ENCODE measurements around the gene RASL11A. TPM values are rescaled to one million over a fixed set of nuclear protein-coding genes. Genes with fewer than 3 reads are reported as not detected.

RASL11A gene
- polyA plus RNA-seq, 1 of the 3 experiments (the other 2 are of a cell fraction): 2.7 TPM

DNA sequence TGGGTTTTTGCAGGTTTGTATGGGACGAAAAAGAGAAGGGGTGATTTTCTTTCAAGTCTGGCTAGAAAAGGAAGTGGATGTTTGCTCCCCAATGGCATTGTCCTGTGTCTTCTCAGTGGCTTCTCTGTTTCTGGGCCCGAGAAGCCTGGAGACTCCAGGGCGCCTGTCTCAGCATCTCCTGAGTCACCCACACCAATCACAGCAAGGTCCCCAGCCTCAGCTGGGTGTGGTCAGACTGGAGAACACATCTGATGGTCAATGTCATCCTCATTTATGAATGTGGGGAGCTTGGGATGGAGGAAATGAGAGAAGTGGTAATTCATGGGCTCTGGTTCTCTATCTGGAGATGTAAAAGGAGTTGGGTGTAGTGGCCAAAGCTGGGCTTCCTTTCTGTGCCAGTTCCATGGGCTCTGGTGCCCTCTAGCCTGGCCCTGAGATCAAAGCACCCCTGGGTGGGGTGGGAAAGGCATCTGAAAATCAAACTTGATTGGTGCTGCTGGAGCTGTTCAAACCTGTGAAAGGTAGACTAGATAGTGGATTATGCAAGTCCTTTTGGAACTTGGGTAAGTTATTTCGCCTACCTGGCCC is 13.4 kb downstream of the RASL11A start:
- Histone ChIP-seq H3K9ac (no peak overlapping the region), H3K79me2 (ENCODE audit: insufficient read depth) (no peaks in the 10 kb centered on the region), H3K4me3 (ENCODE audit: low read depth in 2 of 2, low read length in 1 of 2) (no peak overlapping the region), H3K4me1 (ENCODE audit: control insufficient read depth in 1 of 2, insufficient read depth in 2 of 2, low read depth in 1 of 2, low read length in 1 of 2) (no peaks in the 10 kb centered on the region), H2AFZ (ENCODE audit: low read depth) (no peak overlapping the region), H4K20me1 (ENCODE audit: insufficient read depth) (no peaks in the 10 kb centered on the region), H3K36me3 (replicated peaks in 1 of 2; ENCODE audit: control insufficient read depth in 1 of 2, insufficient read depth in 2 of 2, low read length in 1 of 2) (no peaks in the 10 kb centered on the region), H3K9me2 (no peaks in the 10 kb centered on the region), H3K9me3 (no peaks in the 10 kb centered on the region), H3K27me3 (ENCODE audit: insufficient read depth) (no peaks in the 10 kb centered on the region), H3F3A (replicated peaks; ENCODE audit: insufficient read depth) (no peaks in the 10 kb centered on the region), H3K4me2 (no peak overlapping the region), H3K27ac (ENCODE audit: low read depth in 2 of 2, low read length in 1 of 2) (no peak overlapping the region)
- TF ChIP-seq, protein P1, sequence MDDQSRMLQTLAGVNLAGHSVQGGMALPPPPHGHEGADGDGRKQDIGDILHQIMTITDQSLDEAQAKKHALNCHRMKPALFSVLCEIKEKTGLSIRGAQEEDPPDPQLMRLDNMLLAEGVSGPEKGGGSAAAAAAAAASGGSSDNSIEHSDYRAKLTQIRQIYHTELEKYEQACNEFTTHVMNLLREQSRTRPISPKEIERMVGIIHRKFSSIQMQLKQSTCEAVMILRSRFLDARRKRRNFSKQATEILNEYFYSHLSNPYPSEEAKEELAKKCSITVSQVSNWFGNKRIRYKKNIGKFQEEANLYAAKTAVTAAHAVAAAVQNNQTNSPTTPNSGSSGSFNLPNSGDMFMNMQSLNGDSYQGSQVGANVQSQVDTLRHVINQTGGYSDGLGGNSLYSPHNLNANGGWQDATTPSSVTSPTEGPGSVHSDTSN (IDR thresholded peaks at IDR 0.05): no peak
- TF ChIP-seq EZH2phosphoT487 (IDR thresholded peaks at IDR 0.05; ENCODE audit: borderline replicate concordance, low read depth): no peak
- peak; percentile 59 for TF ChIP-seq SMC3 (IDR thresholded peaks at IDR 0.05; ENCODE audit: low read depth, low read length)
- TF ChIP-seq, protein P2, sequence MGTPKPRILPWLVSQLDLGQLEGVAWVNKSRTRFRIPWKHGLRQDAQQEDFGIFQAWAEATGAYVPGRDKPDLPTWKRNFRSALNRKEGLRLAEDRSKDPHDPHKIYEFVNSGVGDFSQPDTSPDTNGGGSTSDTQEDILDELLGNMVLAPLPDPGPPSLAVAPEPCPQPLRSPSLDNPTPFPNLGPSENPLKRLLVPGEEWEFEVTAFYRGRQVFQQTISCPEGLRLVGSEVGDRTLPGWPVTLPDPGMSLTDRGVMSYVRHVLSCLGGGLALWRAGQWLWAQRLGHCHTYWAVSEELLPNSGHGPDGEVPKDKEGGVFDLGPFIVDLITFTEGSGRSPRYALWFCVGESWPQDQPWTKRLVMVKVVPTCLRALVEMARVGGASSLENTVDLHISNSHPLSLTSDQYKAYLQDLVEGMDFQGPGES (IDR thresholded peaks at IDR 0.05; ENCODE audit: low read depth, low read length): no peak
- peak; percentile 77 for TF ChIP-seq RAD21 (IDR thresholded peaks at IDR 0.05; ENCODE audit: low read length)
- TF ChIP-seq, protein P3, sequence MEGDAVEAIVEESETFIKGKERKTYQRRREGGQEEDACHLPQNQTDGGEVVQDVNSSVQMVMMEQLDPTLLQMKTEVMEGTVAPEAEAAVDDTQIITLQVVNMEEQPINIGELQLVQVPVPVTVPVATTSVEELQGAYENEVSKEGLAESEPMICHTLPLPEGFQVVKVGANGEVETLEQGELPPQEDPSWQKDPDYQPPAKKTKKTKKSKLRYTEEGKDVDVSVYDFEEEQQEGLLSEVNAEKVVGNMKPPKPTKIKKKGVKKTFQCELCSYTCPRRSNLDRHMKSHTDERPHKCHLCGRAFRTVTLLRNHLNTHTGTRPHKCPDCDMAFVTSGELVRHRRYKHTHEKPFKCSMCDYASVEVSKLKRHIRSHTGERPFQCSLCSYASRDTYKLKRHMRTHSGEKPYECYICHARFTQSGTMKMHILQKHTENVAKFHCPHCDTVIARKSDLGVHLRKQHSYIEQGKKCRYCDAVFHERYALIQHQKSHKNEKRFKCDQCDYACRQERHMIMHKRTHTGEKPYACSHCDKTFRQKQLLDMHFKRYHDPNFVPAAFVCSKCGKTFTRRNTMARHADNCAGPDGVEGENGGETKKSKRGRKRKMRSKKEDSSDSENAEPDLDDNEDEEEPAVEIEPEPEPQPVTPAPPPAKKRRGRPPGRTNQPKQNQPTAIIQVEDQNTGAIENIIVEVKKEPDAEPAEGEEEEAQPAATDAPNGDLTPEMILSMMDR (IDR thresholded peaks at IDR 0.05): peak; percentile 51
- 64% methylated on average over 4 of the region's 4 CpGs for WGBS (ENCODE audit: low lambda C conversion rate)
- peak; percentile 28 for DNase-seq
- ChIA-PET POLR2A (no interaction called here), CTCF (interaction anchor here (0.5 to 3.4 kb wide), 23 partner anchors 9 to 339 kb away, joined by 3 to 32 read pairs (median 4); partner anchors contain the start of gene RASL11A)

DNA sequence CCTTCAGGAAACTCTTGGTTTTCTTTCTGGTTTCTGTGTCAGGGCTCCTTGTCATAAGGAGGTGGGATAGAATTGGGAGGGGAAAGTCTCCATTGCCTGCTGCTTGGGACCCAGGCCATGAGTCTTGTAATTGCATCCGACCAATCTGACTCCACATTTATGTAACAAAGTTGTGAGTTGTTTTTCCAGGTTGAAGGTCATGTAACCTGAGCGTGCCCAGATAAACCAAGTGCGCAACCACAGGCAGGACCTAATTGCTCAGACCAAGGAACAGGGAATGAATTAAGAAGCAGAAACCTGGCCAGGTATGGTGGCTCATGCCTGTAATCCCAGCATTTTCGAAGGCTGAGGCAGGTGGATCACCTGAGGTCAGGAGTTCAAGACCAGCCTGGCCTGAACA is 17.8 kb downstream of the RASL11A start:
- ChIA-PET CTCF (no interaction called here), POLR2A (no interaction called here)
- 54% methylated on average over 4 of the region's 4 CpGs for WGBS (ENCODE audit: low lambda C conversion rate)
- no peak overlapping the region for H3K4me2 ChIP-seq
- H3K9me3 ChIP-seq: no peaks in the 10 kb centered on the region
- no peaks in the 10 kb centered on the region for H3F3A ChIP-seq (replicated peaks; ENCODE audit: insufficient read depth)
- H3K27ac ChIP-seq (ENCODE audit: low read depth in 2 of 2, low read length in 1 of 2): no peak overlapping the region
- H3K9ac ChIP-seq: no peak overlapping the region
- no peaks in the 10 kb centered on the region for H3K36me3 ChIP-seq (replicated peaks in 1 of 2; ENCODE audit: control insufficient read depth in 1 of 2, insufficient read depth in 2 of 2, low read length in 1 of 2)
- no peaks in the 10 kb centered on the region for H4K20me1 ChIP-seq (ENCODE audit: insufficient read depth)
- H3K4me3 ChIP-seq (ENCODE audit: low read depth in 2 of 2, low read length in 1 of 2): no peak overlapping the region
- TF ChIP-seq, protein P4, sequence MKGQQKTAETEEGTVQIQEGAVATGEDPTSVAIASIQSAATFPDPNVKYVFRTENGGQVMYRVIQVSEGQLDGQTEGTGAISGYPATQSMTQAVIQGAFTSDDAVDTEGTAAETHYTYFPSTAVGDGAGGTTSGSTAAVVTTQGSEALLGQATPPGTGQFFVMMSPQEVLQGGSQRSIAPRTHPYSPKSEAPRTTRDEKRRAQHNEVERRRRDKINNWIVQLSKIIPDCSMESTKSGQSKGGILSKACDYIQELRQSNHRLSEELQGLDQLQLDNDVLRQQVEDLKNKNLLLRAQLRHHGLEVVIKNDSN (IDR thresholded peaks at IDR 0.05; ENCODE audit: borderline replicate concordance, low read depth): no peak
- no peak for TF ChIP-seq TEAD4 (IDR thresholded peaks at IDR 0.05; ENCODE audit: borderline replicate concordance, insufficient read depth)
- TF ChIP-seq RAD21 (IDR thresholded peaks at IDR 0.05; ENCODE audit: low read length): no peak
- no peak for TF ChIP-seq CHD2 (IDR thresholded peaks at IDR 0.05; ENCODE audit: low read length, partially characterized antibody)
- no peak for TF ChIP-seq RFX5 (IDR thresholded peaks at IDR 0.05; ENCODE audit: low read length)
- no peak for TF ChIP-seq RXRA (IDR thresholded peaks at IDR 0.05; ENCODE audit: borderline replicate concordance, low read depth)
- peaks cover 7% of the 10 kb centered on the region; the same call in 1 of the 2 replicates for H3K27me3 ChIP-seq (ENCODE audit: insufficient read depth)
- H3K79me2 ChIP-seq (ENCODE audit: insufficient read depth): no peaks in the 10 kb centered on the region
- DNase-seq: no peak
- no peaks in the 10 kb centered on the region for H3K4me1 ChIP-seq (ENCODE audit: control insufficient read depth in 1 of 2, insufficient read depth in 2 of 2, low read depth in 1 of 2, low read length in 1 of 2)
- H3K9me2 ChIP-seq: no peaks in the 10 kb centered on the region
- no peak overlapping the region for H2AFZ ChIP-seq (ENCODE audit: low read depth)
